IMR-90 (cell line): ENCODE measurements around the gene GPATCH2. TPM values are rescaled to one million over a fixed set of nuclear protein-coding genes. Genes with fewer than 3 reads are reported as not detected.

ENCODE experiments used
- ATAC-seq: fragments of 200-7000 bp; cut with Tn5 transposase; 2 replicates; pipeline ENCODE4 v1.9.1; 2020; ENCODE audit warnings: low read depth, mild to moderate bottlenecking, moderate library complexity
- BruUV-seq: library from RNA; stranded (reverse); fragments of 400-500 nt; replicated peaks from 2 replicates; lab custom pipeline; 2021; lab: Mats Ljungman, UMichigan
- CTCF ChIA-PET: fragments of 300-600 bp; formaldehyde crosslinking; extraction: SDS; loops from one replicate; lab custom pipeline; 2021; ENCODE audit warnings: antibody characterized with exemption; lab: Yijun Ruan, JAX
- POLR2A ChIA-PET: fragments of 300-600 bp; sonication (Branson Sonifier 250); formaldehyde crosslinking; loops from one replicate; lab custom pipeline; 2022; ENCODE audit warnings: antibody characterized with exemption; ENCODE audit not compliant: unreplicated experiment; lab: Charles Lee
- DNase-seq: peaks from one replicate; pipeline ENCODE4 v3.0.0; 2013
- H2AFZ ChIP-seq: replicated peaks from 2 replicates; pipeline ENCODE3; 2013; ENCODE audit warnings: low read length, mild to moderate bottlenecking; ENCODE audit not compliant: poor library complexity
- H2AK5ac ChIP-seq: 2 replicates; pipeline ENCODE4 v1.6.1; 2013; ENCODE audit warnings: low read depth, low read length, inconsistent platforms
- H2AK9ac ChIP-seq: replicated peaks from 2 replicates; pipeline ENCODE3; 2013; ENCODE audit warnings: mild to moderate bottlenecking, low read depth, low read length, moderate library complexity; ENCODE audit not compliant: poor library complexity
- H2BK120ac ChIP-seq: 2 replicates; pipeline ENCODE4 v1.6.1; 2013; ENCODE audit warnings: low read depth, low read length, inconsistent platforms
- H2BK15ac ChIP-seq: 3 replicates; pipeline ENCODE4 v1.6.1; 2013; ENCODE audit warnings: low read depth, low read length, inconsistent platforms
- H2BK20ac ChIP-seq: 2 replicates; pipeline ENCODE4 v1.6.1; 2013; ENCODE audit warnings: low read depth, mild to moderate bottlenecking, inconsistent platforms, low read length, moderate library complexity
- H2BK5ac ChIP-seq: 2 replicates; pipeline ENCODE4 v1.6.1; 2013; ENCODE audit warnings: mild to moderate bottlenecking, low read depth, low read length, inconsistent platforms; ENCODE audit not compliant: poor library complexity, severe bottlenecking
- H3K14ac ChIP-seq: replicated peaks from 2 replicates; pipeline ENCODE4 v1.6.1; 2013; ENCODE audit warnings: low read depth, low read length, inconsistent platforms
- H3K18ac ChIP-seq: 2 replicates; pipeline ENCODE4 v1.6.1; 2013; ENCODE audit warnings: low read depth, low read length, control low read depth
- H3K23ac ChIP-seq: 2 replicates; pipeline ENCODE4 v1.6.1; 2013; ENCODE audit warnings: low read depth, low read length, inconsistent platforms
- H3K27ac ChIP-seq: 2 replicates; pipeline ENCODE4 v1.5.1; 2013; ENCODE audit warnings: mild to moderate bottlenecking, control low read depth, low read length; ENCODE audit not compliant: insufficient read depth
- H3K27me3 ChIP-seq: 2 replicates; pipeline ENCODE4 v1.6.1; 2013; ENCODE audit warnings: low read length; ENCODE audit not compliant: control insufficient read depth, insufficient read depth
- H3K36me3 ChIP-seq: 2 replicates; pipeline ENCODE4 v1.6.1; 2013; ENCODE audit warnings: low read length, mixed read lengths; ENCODE audit not compliant: control insufficient read depth, insufficient read depth
- H3K4ac ChIP-seq: 2 replicates; pipeline ENCODE4 v1.6.1; 2013; ENCODE audit warnings: low read depth, low read length, inconsistent platforms
- H3K4me1 ChIP-seq: 2 replicates; pipeline ENCODE4 v1.6.1; 2013; ENCODE audit warnings: low read length, mixed read lengths; ENCODE audit not compliant: control insufficient read depth, insufficient read depth
- H3K4me2 ChIP-seq: 2 replicates; pipeline ENCODE4 v1.6.1; 2013; ENCODE audit warnings: low read depth, mild to moderate bottlenecking, control low read depth, low read length, moderate library complexity
- H3K4me3 ChIP-seq: 2 replicates; pipeline ENCODE4 v1.5.1; 2013; ENCODE audit warnings: low read depth, mild to moderate bottlenecking, control low read depth, low read length, moderate library complexity; ENCODE audit not compliant: insufficient read depth
- H3K56ac ChIP-seq: 2 replicates; pipeline ENCODE4 v1.6.1; 2013; ENCODE audit warnings: low read length, inconsistent platforms; ENCODE audit not compliant: insufficient read depth; ENCODE audit errors: extremely low read depth
- H3K79me1 ChIP-seq, 2 experiments: 2 replicates each; pipeline ENCODE4 v1.6.1; 2013; ENCODE audit warnings: low read length in 2 of 2, inconsistent platforms in 1 of 2, low read depth in 1 of 2
- H3K9ac ChIP-seq: 2 replicates; pipeline ENCODE4 v1.6.1; 2013; ENCODE audit warnings: low read depth, low read length, control low read depth
- H3K9me1 ChIP-seq: 2 replicates; pipeline ENCODE4 v1.6.1; 2013; ENCODE audit warnings: low read length, inconsistent platforms; ENCODE audit not compliant: insufficient read depth
- H3K9me3 ChIP-seq: 2 replicates; pipeline ENCODE4 v1.6.1; 2013; ENCODE audit warnings: low read length; ENCODE audit not compliant: control insufficient read depth, insufficient read depth
- H4K20me1 ChIP-seq: 2 replicates; pipeline ENCODE4 v1.6.1; 2013; ENCODE audit warnings: low read length, inconsistent platforms; ENCODE audit not compliant: insufficient read depth
- H4K5ac ChIP-seq: 2 replicates; pipeline ENCODE4 v1.6.1; 2013; ENCODE audit warnings: mild to moderate bottlenecking, low read depth, low read length, control low read depth
- H4K8ac ChIP-seq, 2 experiments: 2 replicates each; pipeline ENCODE4 v1.6.1; 2013; ENCODE audit warnings: low read depth in 2 of 2, low read length in 2 of 2, control low read depth in 1 of 2, inconsistent platforms in 1 of 2
- H4K91ac ChIP-seq: 2 replicates; pipeline ENCODE4 v1.6.1; 2013; ENCODE audit warnings: low read depth, low read length, inconsistent platforms; ENCODE audit not compliant: insufficient read depth
- BHLHE40 ChIP-seq: fragments of 150-350 bp; IDR thresholded peaks from 2 replicates; pipeline ENCODE4 v1.6.1; 2016; ENCODE audit warnings: mild to moderate bottlenecking, low read depth, low read length
- CEBPB ChIP-seq: IDR thresholded peaks from 2 replicates; pipeline ENCODE4 v1.6.1; 2012; ENCODE audit warnings: low read depth, low read length, improper control_type of control experiment
- CHD1 ChIP-seq: IDR thresholded peaks from 2 replicates; pipeline ENCODE4 v1.6.1; 2012; ENCODE audit warnings: low read depth, low read length, improper control_type of control experiment
- CTCF ChIP-seq: conservative IDR thresholded peaks from 2 replicates; pipeline ENCODE4 v1.5.1; 2012; ENCODE audit warnings: mild to moderate bottlenecking, low read depth, low read length, improper control_type of control experiment
- FOS ChIP-seq: fragments of 150-350 bp; IDR thresholded peaks from 2 replicates; pipeline ENCODE4 v1.6.1; 2016; ENCODE audit warnings: low read depth, low read length
- MAFK ChIP-seq: IDR thresholded peaks from 2 replicates; pipeline ENCODE4 v1.6.1; 2012; ENCODE audit warnings: low read depth, low read length, improper control_type of control experiment
- MAZ ChIP-seq: IDR thresholded peaks from 2 replicates; pipeline ENCODE4 v1.6.1; 2012; ENCODE audit warnings: low read depth, mild to moderate bottlenecking, low read length, improper control_type of control experiment, moderate library complexity, borderline replicate concordance
- MXI1 ChIP-seq: IDR thresholded peaks from 2 replicates; pipeline ENCODE4 v1.6.1; 2012; ENCODE audit warnings: low read depth, mild to moderate bottlenecking, low read length, moderate library complexity, borderline replicate concordance
- NFE2L2 ChIP-seq: fragments of 150-350 bp; IDR thresholded peaks from 2 replicates; pipeline ENCODE4 v1.6.1; 2016; ENCODE audit warnings: low read depth, mild to moderate bottlenecking, low read length
- POLR2A ChIP-seq: IDR thresholded peaks from 2 replicates; pipeline ENCODE4 v1.6.1; 2012; ENCODE audit warnings: mild to moderate bottlenecking, low read depth, low read length
- RAD21 ChIP-seq: IDR thresholded peaks from 2 replicates; pipeline ENCODE4 v1.6.1; 2012; ENCODE audit warnings: low read length, improper control_type of control experiment
- RCOR1 ChIP-seq: IDR thresholded peaks from 2 replicates; pipeline ENCODE4 v1.6.1; 2012; ENCODE audit warnings: mild to moderate bottlenecking, low read length, improper control_type of control experiment; ENCODE audit not compliant: insufficient replicate concordance
- RFX5 ChIP-seq: IDR thresholded peaks from 2 replicates; pipeline ENCODE4 v1.8.0; 2012; ENCODE audit warnings: low read depth, mild to moderate bottlenecking, low read length, moderate library complexity
- SMC3 ChIP-seq: fragments of 150-350 bp; IDR thresholded peaks from 2 replicates; pipeline ENCODE4 v1.6.1; 2016; ENCODE audit warnings: low read depth, mild to moderate bottlenecking, antibody characterized with exemption, low read length, moderate library complexity
- WGBS, 2 experiments: methylation state at CpG; one replicate each; pipeline versions ENCODE4 v1.1.5 to v1.1.7; 2013; ENCODE audit warnings: missing lambda C conversion rate in 2 of 2; ENCODE audit not compliant: insufficient read length in 1 of 2; ENCODE audit errors: extremely low coverage in 2 of 2; 5-methylcytosine and 5-hydroxymethylcytosine counted together
- dilution Hi-C: fragments of 300-500 bp; cut with HindIII; formaldehyde crosslinking; loops from one replicate; pipeline ENCODE4 v1.14.3; 2018; ENCODE audit warnings: low sequenced_read_pairs; ENCODE audit not compliant: unreplicated experiment
- in situ Hi-C: fragments of 300-500 bp; cut with MboI; formaldehyde crosslinking; loops from 3 replicates; pipeline ENCODE4 v1.14.3; 2019; ENCODE audit warnings: low sequenced_read_pairs, inconsistent platforms, mixed read lengths
- intact Hi-C: fragments of 100-400 bp; cut with micrococcal nuclease; formaldehyde crosslinking; loops from 2 replicates; pipeline ENCODE4 v1.10.0; 2022
- polyA plus RNA-seq, 3 experiments: library from polyadenylated mRNA; depleted of rRNA; stranded (reverse); fragments of >200 nt; gene quantifications; 2 replicates each; pipeline ENCODE4 v1.2.3, GENCODE V29; 2012; ENCODE audit warnings: low replicate concordance in 1 of 3
- total RNA-seq: library from RNA; depleted of rRNA; stranded (reverse); fragments of >200 nt; gene quantifications from 2 replicates; pipeline ENCODE4 v1.2.3, GENCODE V29; 2012
- TF ChIP-seq, protein P1 (sequence below): fragments of 150-350 bp; IDR thresholded peaks from 2 replicates; pipeline ENCODE4 v1.6.1; 2017; ENCODE audit warnings: mild to moderate bottlenecking, antibody characterized with exemption, low read length, low read depth

GPATCH2 gene
- total and polyA plus RNA-seq, 2 of the 4 experiments (the other 2 are of a cell fraction): 4.7 to 11.8 TPM

GRCh38 chr1:217425422-217425821 lies 205.5 kb downstream of the GPATCH2 start:
- no peak overlapping the region for H3K4me3 ChIP-seq
- POLR2A ChIA-PET: no interaction called here
- no peak overlapping the region for H3K9ac ChIP-seq
- no peak overlapping the region for H3K4ac ChIP-seq
- no peaks in the 10 kb centered on the region for H3K79me1 ChIP-seq
- no peak overlapping the region for H2BK120ac ChIP-seq
- no peak overlapping the region for H4K8ac ChIP-seq
- CTCF ChIA-PET: no interaction called here
- WGBS, 2 experiments: 50% methylated on average over 2 of the region's 5 CpGs; no CpG with 5 or more reads in 1 of the 2 experiments
- ATAC-seq (no peak), DNase-seq (no peak)
- no peak overlapping the region for H3K4me2 ChIP-seq
- H3K23ac ChIP-seq: no peak overlapping the region
- no peak overlapping the region for H2AFZ ChIP-seq
- H4K5ac ChIP-seq: no peak overlapping the region
- no peak overlapping the region for H3K27ac ChIP-seq
- no peak overlapping the region for H4K91ac ChIP-seq
- H3K36me3 ChIP-seq: no peaks in the 10 kb centered on the region
- H3K9me1 ChIP-seq: no peaks in the 10 kb centered on the region
- no peaks in the 10 kb centered on the region for H3K9me3 ChIP-seq
- dilution Hi-C loops (no loop called here), in situ Hi-C loops (no loop called here), intact Hi-C loops (loop anchor here (5.0 kb wide), 1 partner anchor 207 kb away; the partner anchor contains the start of genes GPATCH2 and SPATA17)
- no peak overlapping the region for H2AK5ac ChIP-seq
- no peak overlapping the region for H3K56ac ChIP-seq
- H2BK5ac ChIP-seq: no peak overlapping the region
- no peaks in the 10 kb centered on the region for H3K4me1 ChIP-seq
- H3K18ac ChIP-seq: no peak overlapping the region
- H2AK9ac ChIP-seq: no peak overlapping the region
- no peaks in the 10 kb centered on the region for H4K20me1 ChIP-seq
- BruUV-seq: no TSS peak
- no peak overlapping the region for H2BK20ac ChIP-seq
- H3K27me3 ChIP-seq: no peaks in the 10 kb centered on the region
- TF ChIP-seq MAZ (no peak), CHD1 (no peak), POLR2A (no peak), CEBPB (no peak), RCOR1 (no peak), RAD21 (no peak), NFE2L2 (no peak), SMC3 (no peak), CTCF (no peak), BHLHE40 (no peak), MXI1 (no peak), RFX5 (no peak), FOS (no peak), MAFK (no peak)
- TF ChIP-seq, protein P1, sequence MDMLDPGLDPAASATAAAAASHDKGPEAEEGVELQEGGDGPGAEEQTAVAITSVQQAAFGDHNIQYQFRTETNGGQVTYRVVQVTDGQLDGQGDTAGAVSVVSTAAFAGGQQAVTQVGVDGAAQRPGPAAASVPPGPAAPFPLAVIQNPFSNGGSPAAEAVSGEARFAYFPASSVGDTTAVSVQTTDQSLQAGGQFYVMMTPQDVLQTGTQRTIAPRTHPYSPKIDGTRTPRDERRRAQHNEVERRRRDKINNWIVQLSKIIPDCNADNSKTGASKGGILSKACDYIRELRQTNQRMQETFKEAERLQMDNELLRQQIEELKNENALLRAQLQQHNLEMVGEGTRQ: no peak
- no peak overlapping the region for H2BK15ac ChIP-seq
- H3K14ac ChIP-seq: no peak overlapping the region
